ENCODE data around the gene ASNS. TPM values are rescaled to one million over a fixed set of nuclear protein-coding genes. Genes with fewer than 3 reads are reported as not detected.
"Not testable (repeated sequence)": the region's sequence is repeated elsewhere in the genome, so short reads cannot be mapped to it uniquely, and the experiment has no call there.

The ASNS gene
- total RNA-seq, 1 experiment from 2014 or later = 95.1 TPM

- not testable (repeated sequence) for H3K27me3 Mint-ChIP-seq (ENCODE audit: low read depth); H2BK15ac ChIP-seq (ENCODE audit: low read depth, low read length); H2AK5ac ChIP-seq (ENCODE audit: insufficient read length, low read length); H3K56ac ChIP-seq (ENCODE audit: insufficient read length, low read depth, low read length); H3K79me2 ChIP-seq (ENCODE audit: insufficient read depth, low read length); H2BK12ac ChIP-seq (ENCODE audit: insufficient read length, low read depth, low read length); H4K20me1 ChIP-seq (ENCODE audit: control insufficient read depth, insufficient read depth, insufficient read length); H2BK20ac ChIP-seq (ENCODE audit: low read depth, low read length, poor library complexity, severe bottlenecking); H4K5ac ChIP-seq (ENCODE audit: insufficient read length, low read depth, low read length); DNase-seq; H3K27ac Mint-ChIP-seq; H2BK120ac ChIP-seq (ENCODE audit: low read depth, low read length, poor library complexity, severe bottlenecking); H3K4ac ChIP-seq (ENCODE audit: low read depth, low read length); H3K36me3 Mint-ChIP-seq (ENCODE audit: insufficient read depth in 1 of 3, low read depth in 3 of 3); H3K4me1 ChIP-seq (ENCODE audit: insufficient read depth, low read length); H3K9ac ChIP-seq (ENCODE audit: extremely low read depth, insufficient read length, low read length); H4K8ac ChIP-seq (replicated peaks; ENCODE audit: insufficient read length, low read depth, low read length); H3K14ac ChIP-seq (ENCODE audit: insufficient read depth, low read length); H4K91ac ChIP-seq (ENCODE audit: insufficient read length, low read depth, low read length); H3K4me2 ChIP-seq (ENCODE audit: insufficient read depth, insufficient read length, low read length); H3K4me1 Mint-ChIP-seq; H3K27ac ChIP-seq (ENCODE audit: insufficient read length, low read depth, low read length); H3K23me2 ChIP-seq (ENCODE audit: insufficient read length, low read depth, low read length, poor library complexity, severe bottlenecking); H3K23ac ChIP-seq (ENCODE audit: insufficient read length, low read depth, low read length); H3K79me1 ChIP-seq (ENCODE audit: insufficient read depth, low read depth, low read length, poor library complexity, severe bottlenecking); H3K9me3 ChIP-seq (ENCODE audit: control insufficient read depth, low read depth, low read length); H3K18ac ChIP-seq (ENCODE audit: insufficient read length, low read depth, low read length); H3K4me3 Mint-ChIP-seq; H3K27me3 ChIP-seq (ENCODE audit: insufficient read depth, low read length); H2AFZ ChIP-seq (ENCODE audit: low read length); H2BK5ac ChIP-seq (ENCODE audit: insufficient read length, low read length); H3T11ph ChIP-seq (ENCODE audit: low read length)
- H3K9me3 Mint-ChIP-seq = peaks cover 16 to 18% of the 10 kb centered on the region in 2 experiments; a peak in 4 of 5 replicates
- TF ChIP-seq CTCF (conservative IDR thresholded peaks at IDR 0.05) = peak; percentile 60
- WGBS (ENCODE audit: extremely low coverage, insufficient read length, low lambda C conversion rate) = no CpG with 5 or more reads among the region's 4 CpGs
Observed at GRCh38 chr7:97891721-97892120, 19.5 kb upstream of the ASNS start.

- not testable (repeated sequence) for H3K9ac ChIP-seq (ENCODE audit: extremely low read depth, insufficient read length, low read length); H3K14ac ChIP-seq (ENCODE audit: insufficient read depth, low read length)
Observed at GRCh38 chr7:97879527-97879926, 7.3 kb upstream of the ASNS start.

More at GRCh38 chr7:97879527-97879926, 7.3 kb upstream of the ASNS start:
- H4K5ac ChIP-seq (ENCODE audit: insufficient read length, low read depth, low read length); H3K23ac ChIP-seq (ENCODE audit: insufficient read length, low read depth, low read length); H3K27me3 ChIP-seq (ENCODE audit: insufficient read depth, low read length); H2BK120ac ChIP-seq (ENCODE audit: low read depth, low read length, poor library complexity, severe bottlenecking); H4K20me1 ChIP-seq (ENCODE audit: control insufficient read depth, insufficient read depth, insufficient read length); H3K4me2 ChIP-seq (ENCODE audit: insufficient read depth, insufficient read length, low read length); H3K27ac Mint-ChIP-seq; H3K18ac ChIP-seq (ENCODE audit: insufficient read length, low read depth, low read length); H3K79me1 ChIP-seq (ENCODE audit: insufficient read depth, low read depth, low read length, poor library complexity, severe bottlenecking); H2BK5ac ChIP-seq (ENCODE audit: insufficient read length, low read length); H3K4me3 Mint-ChIP-seq; H3K4me1 ChIP-seq (ENCODE audit: insufficient read depth, low read length); H2BK12ac ChIP-seq (ENCODE audit: insufficient read length, low read depth, low read length); H3K4ac ChIP-seq (ENCODE audit: low read depth, low read length); H3K9me3 ChIP-seq (ENCODE audit: control insufficient read depth, low read depth, low read length); H3T11ph ChIP-seq (ENCODE audit: low read length); H2AFZ ChIP-seq (ENCODE audit: low read length); H3K36me3 Mint-ChIP-seq (ENCODE audit: insufficient read depth in 1 of 3, low read depth in 3 of 3); H4K91ac ChIP-seq (ENCODE audit: insufficient read length, low read depth, low read length); H3K27ac ChIP-seq (ENCODE audit: insufficient read length, low read depth, low read length); H4K8ac ChIP-seq (replicated peaks; ENCODE audit: insufficient read length, low read depth, low read length); H3K56ac ChIP-seq (ENCODE audit: insufficient read length, low read depth, low read length); H3K79me2 ChIP-seq (ENCODE audit: insufficient read depth, low read length); H3K23me2 ChIP-seq (ENCODE audit: insufficient read length, low read depth, low read length, poor library complexity, severe bottlenecking); H2BK15ac ChIP-seq (ENCODE audit: low read depth, low read length); H3K4me1 Mint-ChIP-seq; DNase-seq; H3K9me3 Mint-ChIP-seq; H2BK20ac ChIP-seq (ENCODE audit: low read depth, low read length, poor library complexity, severe bottlenecking); H2AK5ac ChIP-seq (ENCODE audit: insufficient read length, low read length): not testable (repeated sequence)
- H3K27me3 Mint-ChIP-seq (ENCODE audit: low read depth) = peaks cover 42% of the 10 kb centered on the region
- WGBS (ENCODE audit: extremely low coverage, insufficient read length, low lambda C conversion rate) = no CpG with 5 or more reads among the region's 3 CpGs
